ENCODE data around the gene NFIC. TPM values are rescaled to one million over a fixed set of nuclear protein-coding genes. Genes with fewer than 3 reads are reported as not detected.

NFIC gene
- total RNA-seq, 1 experiment from 2014 or later, result 8.0 TPM

DNA sequence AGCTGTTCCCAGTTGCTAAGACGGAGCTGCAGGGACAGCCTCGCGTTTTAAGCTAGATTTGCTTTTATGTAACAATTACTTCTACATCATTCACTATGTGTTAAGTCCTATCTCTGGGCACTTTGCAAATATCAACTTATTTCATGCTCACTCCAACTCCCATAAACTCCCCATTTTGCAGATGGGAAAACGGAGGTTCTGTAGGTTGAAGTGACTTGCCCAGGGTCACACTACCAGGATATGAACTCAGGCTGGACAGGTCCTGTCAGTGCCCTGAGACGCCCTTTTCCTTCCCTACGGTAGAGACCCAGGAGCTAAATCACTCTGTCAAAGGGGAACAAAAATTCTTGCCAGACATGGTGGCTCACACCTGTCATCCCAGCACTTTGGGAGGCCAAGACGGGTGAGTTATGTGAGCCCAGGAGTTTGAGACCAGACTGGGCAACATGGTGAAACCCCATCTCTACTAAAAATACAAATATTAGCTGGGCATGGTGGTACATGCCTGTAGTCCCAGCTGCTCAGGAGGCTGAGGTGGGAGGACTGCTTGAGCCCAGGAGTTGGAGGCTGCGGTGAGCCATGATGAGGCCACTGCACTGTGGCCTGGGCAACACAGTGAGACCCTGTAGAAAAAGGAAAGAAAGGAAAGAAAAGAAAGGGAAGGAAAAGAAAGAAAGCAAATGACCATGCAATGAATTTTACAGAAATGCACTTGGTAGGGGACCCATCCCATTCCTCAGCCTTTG, 14.5 kb upstream of the NFIC start:
- H4K5ac ChIP-seq (ENCODE audit: insufficient read length, low read depth, low read length), result no peak overlapping the region
- no CpG with 5 or more reads among the region's 8 CpGs for WGBS (ENCODE audit: extremely low coverage, insufficient read length, low lambda C conversion rate)
- H4K8ac ChIP-seq (replicated peaks; ENCODE audit: insufficient read length, low read depth, low read length), result no peak overlapping the region
- no peaks in the 10 kb centered on the region for H3K79me1 ChIP-seq (ENCODE audit: insufficient read depth, low read depth, low read length, poor library complexity, severe bottlenecking)
- no peak overlapping the region for H3K4me2 ChIP-seq (ENCODE audit: insufficient read depth, insufficient read length, low read length)
- H3K23ac ChIP-seq (ENCODE audit: insufficient read length, low read depth, low read length), result no peak overlapping the region
- no peaks in the 10 kb centered on the region for H3K9me3 ChIP-seq (ENCODE audit: control insufficient read depth, low read depth, low read length)
- H3K4me1 Mint-ChIP-seq, result no peaks in the 10 kb centered on the region
- no peak overlapping the region; a peak in 1 of 5 replicates for H3K4me3 Mint-ChIP-seq
- H3K4me1 ChIP-seq (ENCODE audit: insufficient read depth, low read length), result no peaks in the 10 kb centered on the region
- no peak for DNase-seq
- no peak overlapping the region for H3K56ac ChIP-seq (ENCODE audit: insufficient read length, low read depth, low read length)
- H3K27ac Mint-ChIP-seq, result no peak overlapping the region
- H2BK120ac ChIP-seq (ENCODE audit: low read depth, low read length, poor library complexity, severe bottlenecking), result no peak overlapping the region
- H3K36me3 Mint-ChIP-seq (ENCODE audit: insufficient read depth in 1 of 3, low read depth in 3 of 3), result peaks cover 0 to 2% (median 0%) of the 10 kb centered on the region in 3 experiments; a peak in 2 of 7 replicates
- H2BK5ac ChIP-seq (ENCODE audit: insufficient read length, low read length), result no peak overlapping the region
- H2BK12ac ChIP-seq (ENCODE audit: insufficient read length, low read depth, low read length), result no peak overlapping the region
- H3T11ph ChIP-seq (ENCODE audit: low read length), result no peak overlapping the region
- H2AFZ ChIP-seq (ENCODE audit: low read length), result no peak overlapping the region
- H3K14ac ChIP-seq (ENCODE audit: insufficient read depth, low read length), result no peak overlapping the region
- peaks cover 0 to 6% of the 10 kb centered on the region in 2 experiments; a peak in 3 of 5 replicates for H3K9me3 Mint-ChIP-seq
- H3K27me3 Mint-ChIP-seq (ENCODE audit: low read depth), result peaks cover 97% of the 10 kb centered on the region
- no peak overlapping the region for H3K27ac ChIP-seq (ENCODE audit: insufficient read length, low read depth, low read length)
- H3K27me3 ChIP-seq (ENCODE audit: insufficient read depth, low read length), result peaks cover 18% of the 10 kb centered on the region
- H2BK15ac ChIP-seq (ENCODE audit: low read depth, low read length), result no peak overlapping the region
- no peak overlapping the region for H3K4ac ChIP-seq (ENCODE audit: low read depth, low read length)
- H3K9ac ChIP-seq (ENCODE audit: extremely low read depth, insufficient read length, low read length), result no peak overlapping the region
- H3K18ac ChIP-seq (ENCODE audit: insufficient read length, low read depth, low read length), result no peak overlapping the region
- no peak overlapping the region for H2AK5ac ChIP-seq (ENCODE audit: insufficient read length, low read length)
- TF ChIP-seq, protein P1, sequence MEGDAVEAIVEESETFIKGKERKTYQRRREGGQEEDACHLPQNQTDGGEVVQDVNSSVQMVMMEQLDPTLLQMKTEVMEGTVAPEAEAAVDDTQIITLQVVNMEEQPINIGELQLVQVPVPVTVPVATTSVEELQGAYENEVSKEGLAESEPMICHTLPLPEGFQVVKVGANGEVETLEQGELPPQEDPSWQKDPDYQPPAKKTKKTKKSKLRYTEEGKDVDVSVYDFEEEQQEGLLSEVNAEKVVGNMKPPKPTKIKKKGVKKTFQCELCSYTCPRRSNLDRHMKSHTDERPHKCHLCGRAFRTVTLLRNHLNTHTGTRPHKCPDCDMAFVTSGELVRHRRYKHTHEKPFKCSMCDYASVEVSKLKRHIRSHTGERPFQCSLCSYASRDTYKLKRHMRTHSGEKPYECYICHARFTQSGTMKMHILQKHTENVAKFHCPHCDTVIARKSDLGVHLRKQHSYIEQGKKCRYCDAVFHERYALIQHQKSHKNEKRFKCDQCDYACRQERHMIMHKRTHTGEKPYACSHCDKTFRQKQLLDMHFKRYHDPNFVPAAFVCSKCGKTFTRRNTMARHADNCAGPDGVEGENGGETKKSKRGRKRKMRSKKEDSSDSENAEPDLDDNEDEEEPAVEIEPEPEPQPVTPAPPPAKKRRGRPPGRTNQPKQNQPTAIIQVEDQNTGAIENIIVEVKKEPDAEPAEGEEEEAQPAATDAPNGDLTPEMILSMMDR (conservative IDR thresholded peaks at IDR 0.05), result no peak
- no peak overlapping the region for H2BK20ac ChIP-seq (ENCODE audit: low read depth, low read length, poor library complexity, severe bottlenecking)
- H3K79me2 ChIP-seq (ENCODE audit: insufficient read depth, low read length), result no peaks in the 10 kb centered on the region
- no peak overlapping the region for H4K91ac ChIP-seq (ENCODE audit: insufficient read length, low read depth, low read length)
- H3K23me2 ChIP-seq (ENCODE audit: insufficient read length, low read depth, low read length, poor library complexity, severe bottlenecking), result no peaks in the 10 kb centered on the region
- H4K20me1 ChIP-seq (ENCODE audit: control insufficient read depth, insufficient read depth, insufficient read length), result no peaks in the 10 kb centered on the region
